Left forelimb (tissue), 1 donor: ENCODE data around the gene ITIH3.

ENCODE experiments used
- DNase-seq: peaks from one replicate; pipeline ENCODE4 v3.0.0-alpha.2; 2018; ENCODE audit warnings: low spot score

ITIH3 gene

DNA sequence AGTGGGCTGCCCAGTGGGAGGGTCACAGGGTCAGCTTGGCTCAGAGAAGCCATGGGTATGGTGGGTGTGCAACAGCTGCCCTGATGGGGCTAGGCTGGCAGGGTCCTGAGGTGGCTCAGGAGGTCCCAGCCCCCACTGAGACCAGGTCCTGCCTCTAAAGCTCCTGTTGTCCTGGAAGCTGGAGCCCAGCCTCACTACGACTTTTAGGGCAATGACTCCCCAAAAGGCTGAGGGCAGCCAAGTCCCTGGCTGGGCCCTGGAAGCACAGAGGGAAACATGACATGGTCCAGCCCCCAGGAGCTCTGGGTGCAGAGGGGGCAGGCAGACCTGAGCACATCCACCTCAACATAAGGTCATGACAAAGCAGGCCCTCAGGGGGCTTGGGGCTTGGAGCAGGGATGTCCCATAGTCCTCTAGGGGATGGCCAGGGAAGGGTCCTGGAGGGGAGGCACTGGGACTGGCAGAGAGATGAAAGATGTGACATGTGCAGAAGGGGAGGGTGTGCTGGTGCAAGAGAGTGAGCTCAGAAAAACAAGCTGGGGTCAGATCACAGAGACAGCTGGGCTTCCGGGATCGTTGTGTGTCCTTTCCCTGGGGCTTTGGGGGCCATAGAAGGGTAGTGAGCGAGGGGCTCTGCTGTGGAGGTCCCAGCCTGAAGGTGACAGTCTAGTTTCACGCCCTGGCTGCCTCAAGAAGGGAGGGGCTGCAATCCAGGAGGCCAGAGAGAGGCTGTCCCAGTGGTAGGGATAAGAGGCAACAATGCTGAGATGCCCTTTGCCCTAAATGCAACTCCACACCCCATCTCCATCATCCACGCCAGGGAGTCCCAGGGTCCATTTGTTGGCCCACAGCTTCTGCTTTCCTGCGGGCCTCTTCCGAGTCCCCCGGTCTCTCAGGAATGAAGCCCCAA, 639 bp upstream of the ITIH3 start:
- no peak for DNase-seq

DNA sequence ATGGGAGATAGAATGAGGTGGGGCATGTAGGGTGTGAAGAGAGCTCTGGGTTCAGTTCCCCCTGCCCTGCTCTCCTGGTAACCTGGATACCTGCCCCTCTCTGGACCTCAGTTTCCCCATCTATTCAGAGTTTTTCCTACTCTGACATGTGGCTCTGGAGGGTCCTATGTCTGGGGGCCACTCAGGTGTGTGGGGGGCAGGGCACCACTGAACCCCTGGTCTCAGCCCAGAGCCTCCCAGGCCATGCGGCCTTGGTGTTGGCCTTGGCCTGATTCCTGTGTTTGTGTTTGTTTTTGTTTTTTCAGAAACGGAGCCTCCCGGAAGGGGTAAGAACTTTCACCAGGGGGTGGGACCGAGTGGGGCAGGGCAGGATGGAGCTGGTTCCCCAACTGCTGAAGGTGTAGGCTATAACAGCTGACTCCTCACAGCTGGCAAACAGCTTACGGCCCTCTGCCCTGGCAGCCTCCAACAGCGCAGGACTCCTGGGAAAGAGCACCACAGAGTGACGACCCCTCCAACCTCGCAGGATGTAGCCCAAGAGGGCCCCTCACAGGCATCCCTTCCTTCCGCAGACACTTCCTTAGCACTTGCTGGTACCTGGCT, 803 bp downstream of the ITIH3 start:
- DNase-seq, result no peak

DNA sequence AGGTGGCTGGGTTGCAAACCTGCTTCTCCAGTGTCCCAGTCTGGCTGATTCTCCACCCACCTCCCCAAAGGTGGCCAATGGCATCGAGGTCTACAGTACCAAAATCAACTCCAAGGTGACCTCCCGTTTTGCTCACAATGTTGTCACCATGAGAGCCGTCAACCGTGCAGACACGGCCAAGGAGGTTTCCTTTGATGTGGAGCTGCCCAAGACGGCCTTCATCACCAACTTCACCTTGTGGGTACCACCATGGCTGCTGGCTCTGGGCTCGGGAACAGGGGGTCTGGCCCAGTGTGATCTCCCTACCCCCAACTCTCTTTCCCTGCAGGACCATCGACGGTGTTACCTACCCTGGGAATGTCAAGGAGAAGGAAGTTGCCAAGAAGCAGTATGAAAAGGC, 1.8 kb downstream of the ITIH3 start:
- DNase-seq, result no peak

DNA sequence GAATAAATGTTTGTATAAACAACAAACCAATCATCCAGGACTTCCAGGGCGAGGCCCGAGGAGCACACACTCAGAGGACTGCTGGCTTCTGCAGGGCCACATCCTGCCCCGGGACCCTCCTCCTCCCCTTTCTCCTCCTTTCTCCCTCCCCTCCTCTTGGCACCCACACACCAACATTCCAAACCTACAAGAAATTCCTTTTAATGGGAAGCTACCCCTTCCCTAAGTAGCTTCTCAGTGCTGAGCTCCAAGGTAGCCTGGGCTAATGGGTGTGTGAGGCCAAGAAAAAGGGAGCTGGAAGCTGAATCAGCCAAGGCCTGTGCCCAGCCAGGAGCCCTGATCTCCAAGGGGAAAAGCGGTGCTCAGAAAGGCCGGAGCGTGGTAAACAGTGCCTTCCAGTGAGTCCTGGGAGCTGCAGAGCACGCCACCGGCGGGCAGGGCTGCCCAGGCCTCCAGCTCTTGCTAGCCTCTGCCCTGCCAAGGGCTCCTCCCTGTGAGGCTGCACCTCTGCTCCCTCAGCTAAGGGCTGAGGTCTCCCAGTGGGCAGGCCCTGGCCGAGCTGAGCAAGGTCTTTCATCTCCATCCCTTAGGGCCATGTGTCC, 3.9 kb downstream of the ITIH3 start:
- DNase-seq, result no peak

DNA sequence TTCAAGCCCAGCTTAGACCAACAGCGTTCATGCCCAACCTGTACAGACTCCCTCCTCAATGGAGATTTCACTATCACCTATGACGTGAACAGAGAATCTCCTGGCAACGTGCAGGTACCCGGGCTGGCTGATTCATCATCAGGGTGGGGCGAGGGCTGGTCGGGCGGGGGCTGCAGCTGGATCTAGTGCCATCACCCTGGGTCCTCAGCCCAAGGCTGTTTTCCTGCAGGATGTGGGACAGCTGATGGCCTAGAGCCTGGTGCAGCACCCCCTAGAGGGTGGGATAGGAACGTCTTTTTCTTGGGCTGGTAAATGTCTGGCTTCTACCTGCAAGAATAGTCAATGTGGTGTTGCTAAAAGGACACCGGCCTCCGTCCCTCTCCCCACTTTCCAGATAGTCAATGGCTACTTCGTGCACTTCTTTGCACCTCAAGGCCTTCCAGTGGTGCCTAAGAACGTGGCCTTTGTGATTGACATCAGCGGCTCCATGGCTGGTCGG, 4.4 kb downstream of the ITIH3 start:
- DNase-seq, result no peak

DNA sequence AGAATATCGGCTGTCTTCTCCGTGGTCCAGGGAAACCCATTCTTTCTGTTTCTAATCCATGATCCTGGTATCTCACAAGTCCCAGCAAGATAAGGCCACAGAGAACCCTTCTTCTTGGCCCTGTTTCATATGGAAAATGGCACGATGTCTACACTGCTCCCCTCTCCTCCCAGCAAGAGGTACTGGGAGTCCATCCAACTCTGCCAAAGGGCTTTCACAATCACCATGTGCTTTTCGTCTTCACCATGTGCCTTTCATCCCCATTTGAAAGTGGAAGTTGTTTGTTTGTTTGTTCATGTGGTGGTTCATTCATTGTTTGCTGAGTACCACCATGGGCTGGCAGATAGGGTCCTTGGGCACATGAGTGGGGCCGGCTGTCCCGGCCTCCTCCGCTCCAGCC, 5.5 kb downstream of the ITIH3 start:
- DNase-seq, result no peak

DNA sequence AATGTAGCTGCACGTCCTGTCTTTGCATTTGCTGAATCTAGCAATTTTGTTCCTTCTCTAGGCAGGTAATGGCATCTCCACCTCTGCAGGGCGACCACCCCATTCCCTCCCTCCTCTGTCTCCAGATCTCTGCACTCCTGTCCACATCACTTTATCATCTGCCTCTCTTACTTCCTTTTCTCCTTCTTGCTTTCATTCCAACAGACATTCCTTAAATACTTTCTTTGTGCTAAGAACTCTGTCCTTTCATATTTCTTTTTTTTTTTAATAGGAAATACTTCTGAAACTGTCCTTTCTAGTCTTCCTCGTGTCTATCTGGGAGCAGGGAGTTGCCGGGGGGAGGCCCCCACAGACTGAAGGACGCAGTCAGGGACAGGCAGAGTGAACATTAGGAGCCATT, 7.2 kb downstream of the ITIH3 start:
- DNase-seq, result no peak

DNA sequence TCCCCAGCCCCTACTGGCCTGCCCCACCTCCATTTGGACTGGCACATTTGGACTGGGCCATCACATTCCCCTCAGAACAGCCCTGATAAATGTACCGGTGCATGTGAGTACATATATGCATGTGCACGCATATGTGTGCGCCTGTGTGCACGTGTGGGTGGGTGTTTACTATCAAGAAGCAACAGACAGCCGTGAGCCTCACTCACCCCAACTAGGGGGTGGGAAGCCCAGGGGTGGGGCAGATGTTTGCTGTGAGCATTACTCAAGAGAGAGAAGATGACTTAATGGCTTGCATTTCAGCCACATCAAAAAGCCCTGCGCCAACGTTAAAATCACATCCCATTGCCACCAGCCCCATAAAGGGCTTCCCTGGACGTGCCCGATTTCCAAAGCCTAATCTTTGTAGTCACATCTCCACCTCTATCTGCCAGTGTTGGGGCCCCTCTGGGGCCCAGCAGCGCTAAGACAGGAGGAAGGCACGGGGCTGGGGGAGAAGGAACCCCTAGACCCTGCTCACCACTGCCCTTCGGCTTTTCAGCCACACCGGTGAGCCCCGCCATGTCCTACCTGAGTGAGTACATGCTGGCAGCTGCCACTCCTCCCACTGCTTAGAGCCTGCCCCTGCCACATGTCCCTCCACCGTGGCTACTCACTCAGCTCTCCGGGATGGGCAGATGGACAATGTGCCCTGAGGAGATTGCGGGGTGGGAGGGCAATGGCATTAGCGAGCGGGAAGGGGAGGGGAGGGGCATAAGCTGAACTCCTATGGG, 10.9 kb downstream of the ITIH3 start:
- no peak for DNase-seq

DNA sequence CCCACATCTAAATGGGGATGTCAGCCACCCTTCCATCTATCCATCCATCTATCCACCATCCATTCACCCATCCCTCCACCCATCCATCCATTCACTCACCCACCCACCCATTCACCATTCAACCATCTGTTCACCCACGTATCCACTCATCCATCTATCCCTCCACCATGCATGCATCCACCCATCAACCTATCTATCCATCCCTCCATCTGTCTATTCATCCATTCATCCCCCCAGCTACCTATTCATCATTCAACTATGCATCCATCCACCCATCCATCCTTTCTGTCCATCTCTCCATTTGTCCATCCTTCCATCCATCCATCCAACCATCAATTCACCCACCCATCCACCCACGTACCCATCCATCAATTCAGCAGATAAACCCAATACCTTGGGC, 14.6 kb downstream of the ITIH3 start:
- DNase-seq, result no peak

DNA sequence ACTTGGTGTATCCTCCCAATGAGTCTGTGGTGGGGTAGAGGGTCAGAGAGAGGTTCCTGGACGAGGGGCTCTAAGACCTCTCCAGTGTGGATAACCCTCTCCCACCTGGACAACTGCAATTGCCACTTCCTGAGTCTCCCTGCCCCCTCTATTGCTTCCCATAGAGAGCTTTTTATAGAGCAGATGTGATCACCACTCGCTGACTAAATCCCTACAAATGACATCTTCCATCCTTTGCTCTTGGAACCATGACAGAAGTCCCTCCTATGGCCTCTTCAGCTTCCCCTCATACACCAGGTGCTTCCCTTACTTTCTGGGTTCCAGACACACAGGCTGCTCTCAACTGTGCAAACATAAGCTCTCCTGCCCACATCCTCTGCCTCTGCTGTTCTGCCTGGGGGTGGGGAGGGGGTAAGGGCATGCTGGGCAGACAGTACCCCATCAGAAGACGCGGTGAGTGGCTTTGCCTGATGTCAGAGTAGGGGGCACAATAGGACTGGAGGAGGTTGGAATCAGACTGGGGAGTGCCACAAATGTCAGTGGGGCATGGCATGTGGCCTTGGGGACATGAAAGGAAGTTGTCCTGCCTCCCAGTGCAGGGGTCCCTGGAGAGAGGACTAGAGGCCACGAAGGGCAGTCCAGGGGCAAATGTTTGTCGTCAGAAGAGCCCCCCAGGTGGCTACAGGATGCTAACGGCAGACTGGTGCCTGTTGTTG, 15.2 kb downstream of the ITIH3 start:
- DNase-seq, result no peak

DNA sequence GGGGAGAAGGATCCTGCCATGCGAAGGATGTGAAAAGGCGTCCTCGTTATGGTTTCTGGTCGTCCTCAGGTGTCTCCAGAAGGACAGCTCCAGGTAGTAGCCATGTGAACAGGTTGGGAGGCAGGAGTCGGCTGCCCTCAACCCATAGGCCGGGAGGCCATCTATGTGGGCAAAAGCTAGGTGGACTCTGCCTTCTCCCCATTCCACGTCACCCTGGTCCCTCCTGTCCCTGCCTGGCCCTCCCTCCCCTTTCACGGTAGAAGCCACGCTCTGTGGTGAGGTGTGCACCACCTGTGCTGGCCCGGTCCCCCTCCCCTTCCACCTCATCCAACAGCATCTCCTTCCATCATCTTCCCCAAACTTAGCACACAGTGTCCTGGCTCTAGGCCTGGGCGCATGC, 16.3 kb downstream of the ITIH3 start:
- DNase-seq, result no peak

DNA sequence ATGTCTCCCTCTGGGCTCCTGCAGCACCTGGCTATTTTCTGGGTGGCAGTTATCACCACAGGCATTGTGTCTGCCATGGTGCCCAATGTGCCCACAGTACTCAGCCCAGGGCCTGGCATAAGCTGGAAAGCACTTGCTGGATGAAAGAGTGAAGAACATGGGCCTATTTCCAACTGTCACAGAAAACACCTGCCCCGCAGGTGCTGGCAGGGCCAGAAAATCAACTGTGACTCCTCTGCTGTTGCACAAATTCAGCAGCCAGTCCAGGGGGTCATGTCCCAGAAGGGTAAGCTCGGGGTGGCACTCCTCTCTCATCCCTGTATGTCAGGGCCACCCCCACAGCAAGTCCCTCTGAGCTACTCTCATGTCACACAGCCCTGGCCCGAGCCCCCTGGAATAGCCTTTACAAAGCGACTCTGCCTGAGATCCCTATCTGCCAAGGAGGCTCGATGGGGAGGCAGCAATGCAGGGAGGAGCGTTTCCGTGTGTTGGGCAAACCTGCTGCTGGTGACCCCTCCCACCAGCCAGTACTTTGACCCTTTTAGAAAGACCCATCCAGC, 16.9 kb downstream of the ITIH3 start:
- no peak for DNase-seq

DNA sequence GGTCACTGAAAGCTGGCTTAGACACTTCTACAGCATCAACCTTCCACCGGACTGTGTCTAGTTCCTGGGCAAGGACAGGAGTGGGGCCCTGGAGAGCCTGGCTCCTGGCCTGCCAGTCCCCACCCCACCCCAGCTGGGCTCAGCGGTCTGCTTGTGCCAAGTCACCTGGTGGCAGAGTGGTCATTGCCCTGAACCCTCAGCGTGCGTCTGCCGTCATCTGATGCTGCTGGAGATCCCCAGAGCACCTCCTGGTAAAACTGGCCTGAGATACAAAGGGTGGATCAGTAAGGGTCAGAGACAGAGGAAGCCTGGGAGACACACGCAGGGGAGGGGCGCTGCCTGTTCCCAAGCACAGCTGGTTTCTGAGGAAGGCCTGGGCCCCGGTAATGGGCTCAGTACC, 19.2 kb downstream of the ITIH3 start:
- DNase-seq, result no peak

DNA sequence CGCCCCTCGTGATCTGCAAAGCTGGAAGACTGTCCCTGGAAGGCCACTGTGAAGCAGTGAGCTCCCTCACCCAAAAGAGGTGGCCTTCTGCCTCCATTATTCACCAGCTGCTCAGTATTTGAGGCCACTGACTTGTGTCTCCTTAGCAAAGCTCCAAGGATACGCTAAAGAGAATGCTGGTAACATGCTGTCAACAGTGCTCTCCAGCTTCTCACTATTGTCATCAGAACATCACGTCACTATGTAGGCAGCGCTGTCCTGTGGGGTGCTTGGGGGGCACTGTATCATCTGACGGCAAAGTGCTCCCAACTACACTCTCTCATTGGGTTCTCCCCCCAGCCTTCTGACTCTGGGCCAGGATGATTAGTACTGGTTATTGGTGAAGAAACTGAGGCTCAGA, 21.6 kb downstream of the ITIH3 start:
- DNase-seq, result no peak

DNA sequence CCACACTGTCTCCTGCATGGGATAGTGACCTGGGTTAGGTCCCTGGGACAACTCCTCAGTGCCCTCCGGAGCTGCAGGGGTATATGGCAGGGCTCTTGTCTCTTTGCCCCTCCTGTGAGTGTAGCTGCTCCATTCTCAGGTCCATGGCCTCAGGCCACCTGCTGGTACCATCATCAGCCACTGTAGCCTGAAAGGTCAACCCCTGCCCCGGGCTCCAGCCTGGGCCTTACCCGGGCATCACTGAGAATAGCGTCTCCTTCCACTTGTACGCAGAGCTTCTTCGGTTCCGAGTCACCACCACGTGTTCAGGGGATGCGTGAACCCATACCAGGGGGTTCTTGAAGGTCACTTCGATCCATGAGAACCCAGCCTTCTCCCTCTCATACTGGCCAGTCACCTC, 22.1 kb downstream of the ITIH3 start:
- DNase-seq, result no peak

DNA sequence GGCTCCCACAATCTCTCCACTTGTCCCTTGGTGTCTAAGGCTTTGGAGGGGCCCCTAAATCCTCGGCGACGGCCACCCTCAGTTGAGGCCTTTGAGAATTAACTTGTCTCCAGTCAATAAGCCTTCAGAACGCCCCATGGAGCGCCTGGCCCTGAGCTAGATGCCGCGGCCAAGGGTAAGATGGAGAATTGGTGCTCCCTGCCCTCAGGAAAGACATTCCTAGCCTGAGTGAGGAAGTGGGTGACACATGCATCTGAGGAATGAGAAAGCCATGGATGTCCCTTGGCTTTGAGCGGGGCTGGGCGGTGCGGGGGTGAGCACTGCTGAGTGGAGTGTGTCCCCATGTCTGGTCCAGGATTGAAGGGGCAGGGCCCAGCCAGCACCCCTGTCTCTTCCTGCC, 22.6 kb downstream of the ITIH3 start:
- DNase-seq, result no peak

DNA sequence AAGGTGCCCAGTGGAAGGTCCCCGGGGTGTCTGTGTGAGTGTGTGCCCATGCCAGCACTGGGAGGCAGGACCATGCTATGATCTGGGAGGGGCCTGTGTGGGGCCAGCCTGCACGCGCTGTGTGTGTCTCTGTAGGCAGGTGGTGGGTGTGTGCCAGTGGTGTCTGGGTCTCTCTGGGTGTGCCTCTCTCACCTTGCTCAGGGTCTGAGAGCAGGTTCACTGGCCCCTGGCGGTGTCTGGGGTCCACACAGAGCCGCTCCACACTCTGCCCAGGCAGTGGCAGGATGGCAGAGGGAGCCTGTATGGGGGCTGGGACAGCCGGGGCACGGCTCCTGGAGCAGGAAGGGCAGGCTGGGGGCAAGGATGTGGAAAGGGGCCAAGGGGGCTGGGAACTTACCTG, 23.3 kb downstream of the ITIH3 start:
- no peak for DNase-seq

DNA sequence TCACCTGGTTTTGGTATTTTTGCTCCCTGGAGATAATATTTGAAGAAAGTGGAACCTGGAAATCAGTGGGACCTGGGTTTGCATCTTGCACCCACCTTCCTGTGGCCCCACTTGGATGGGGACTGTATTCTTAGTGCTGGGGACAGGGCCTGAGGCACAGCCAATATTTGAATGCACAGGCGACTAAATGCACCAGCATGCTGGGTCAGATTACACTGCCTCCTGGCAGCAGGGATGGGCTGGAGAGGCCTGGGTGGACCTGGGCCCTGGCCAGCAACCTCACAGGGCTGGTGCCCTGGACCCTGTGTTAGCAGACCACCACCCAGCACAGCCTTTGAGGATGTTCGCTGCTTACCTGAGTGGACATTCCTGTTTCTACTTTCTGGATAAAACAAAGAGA, 25.3 kb downstream of the ITIH3 start:
- DNase-seq, result no peak

DNA sequence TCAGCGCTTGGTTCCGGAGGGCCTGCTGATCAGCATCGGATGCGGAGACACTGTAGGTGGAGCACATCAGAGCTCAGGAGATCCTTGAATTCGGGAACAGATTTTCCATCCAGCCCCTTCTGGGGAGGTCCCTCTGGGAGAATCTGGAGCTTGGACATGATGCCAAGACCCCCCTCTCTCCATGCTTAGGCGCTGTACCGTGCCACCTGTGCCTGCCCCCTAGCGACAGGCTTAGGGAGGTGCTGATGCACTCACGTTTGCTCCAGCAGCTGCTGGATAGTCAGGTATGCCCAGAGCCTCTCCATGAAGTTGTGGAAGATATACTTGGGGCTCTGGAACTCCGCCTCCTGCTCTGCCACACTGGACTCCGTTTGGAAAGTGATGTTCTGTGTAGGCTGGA, 26.1 kb downstream of the ITIH3 start:
- no peak for DNase-seq

DNA sequence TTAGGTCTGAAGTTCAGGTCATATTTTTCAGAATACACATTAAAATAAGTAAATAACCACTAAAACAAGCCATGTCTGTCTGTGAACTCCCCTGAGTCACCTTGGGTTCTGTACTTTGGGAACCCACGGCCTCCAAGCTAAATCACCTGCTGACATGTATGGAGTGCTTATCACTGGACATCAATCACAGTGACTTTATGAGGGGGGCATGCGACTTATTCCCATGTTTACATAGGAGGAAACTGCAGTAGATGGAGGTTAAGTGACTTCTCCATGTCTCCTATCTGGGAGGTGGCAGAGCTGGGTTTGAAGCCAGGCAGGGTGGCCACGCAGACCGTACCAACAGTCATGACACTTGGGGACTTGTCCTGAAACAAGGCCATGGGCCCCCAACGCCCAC, 27.8 kb downstream of the ITIH3 start:
- no peak for DNase-seq

DNA sequence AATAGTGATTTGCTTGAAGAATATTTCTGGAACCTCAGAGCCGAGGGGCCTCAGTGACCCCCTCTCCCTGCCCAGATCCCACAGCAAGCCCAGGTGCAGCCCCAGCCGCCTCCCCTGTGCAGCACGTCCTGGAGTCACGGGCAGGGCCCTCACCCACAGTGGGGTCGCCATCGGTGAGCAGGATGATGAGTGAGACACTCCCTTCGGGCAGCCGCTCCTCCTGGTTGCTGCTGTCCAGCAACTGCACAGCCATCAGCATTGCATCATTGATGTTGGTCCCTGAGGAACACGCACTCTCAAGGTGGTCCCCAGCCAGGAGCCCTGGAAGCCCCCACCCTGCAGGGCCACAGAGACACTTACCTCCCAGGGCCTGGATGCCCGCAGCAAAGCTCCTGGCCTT, 29.4 kb downstream of the ITIH3 start:
- no peak for DNase-seq

DNA sequence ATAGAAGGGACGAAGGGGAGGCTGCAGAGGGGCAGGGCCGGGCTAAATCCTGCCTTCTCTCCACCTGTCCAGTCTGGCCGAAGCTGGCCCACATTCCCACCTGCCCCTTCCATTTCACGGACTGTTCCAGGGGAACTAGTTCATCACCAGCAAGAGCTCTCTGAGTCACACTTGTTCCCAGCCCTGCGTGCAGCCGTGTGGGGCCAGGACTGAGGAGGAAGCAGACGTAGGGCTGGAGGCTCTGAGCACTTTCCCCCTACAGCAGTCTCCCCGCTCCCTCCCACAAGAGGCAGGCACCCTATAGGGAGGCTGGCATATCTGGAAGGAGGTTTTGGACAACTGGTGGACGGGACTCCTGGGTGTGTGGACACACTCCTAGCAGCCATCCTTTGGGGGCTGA, 32.8 kb downstream of the ITIH3 start:
- no peak for DNase-seq
